ENCODE results near the gene TM9SF3. TPM values are rescaled to one million over a fixed set of nuclear protein-coding genes. Genes with fewer than 3 reads are reported as not detected.

TM9SF3 gene
- total RNA-seq, 1 experiment from 2014 or later = 79.3 TPM

GRCh38 chr10:96578022-96578421, 8.8 kb downstream of the TM9SF3 start:
- Histone ChIP-seq H3K27me3 (ENCODE audit: insufficient read depth, low read length) (no peaks in the 10 kb centered on the region), H3K4me1 (ENCODE audit: control insufficient read depth in 1 of 2, insufficient read depth in 2 of 2, low read length in 2 of 2) (peaks cover 0 to 4% of the 10 kb centered on the region in 2 experiments; a peak in 1 of 4 replicates), H3K9me2 (ENCODE audit: insufficient read depth) (no peaks in the 10 kb centered on the region), H3K9me3 (ENCODE audit: control insufficient read depth in 1 of 2, insufficient read depth in 1 of 2, low read depth in 1 of 2, low read length in 2 of 2) (no peaks in the 10 kb centered on the region), H3K36me3 (ENCODE audit: control insufficient read depth in 1 of 2, insufficient read depth in 2 of 2, low read length in 2 of 2) (peaks cover 4 to 6% of the 10 kb centered on the region in 2 experiments; a peak in 2 of 4 replicates), H3K79me2 (ENCODE audit: insufficient read depth, low read length) (peaks cover 99% of the 10 kb centered on the region), H4K20me1 (ENCODE audit: insufficient read depth) (peaks cover 41% of the 10 kb centered on the region; the same call in 1 of the 2 replicates), H2AFZ (ENCODE audit: low read depth, low read length, poor library complexity, severe bottlenecking) (no peak overlapping the region), H3K4me2 (ENCODE audit: low read length) (no peak overlapping the region), H3K9ac (ENCODE audit: low read length) (no peak overlapping the region), H3K4me3 (replicated peaks in 1 of 2; ENCODE audit: low read depth in 1 of 2, low read length in 2 of 2) (no peak overlapping the region), H3K27ac (ENCODE audit: low read depth, low read length) (no peak overlapping the region)
- BruUV-seq (replicated peaks) = no TSS peak
- no peak for TF ChIP-seq SP1 (IDR thresholded peaks at IDR 0.05; ENCODE audit: low read depth)
- TF ChIP-seq, protein P1, sequence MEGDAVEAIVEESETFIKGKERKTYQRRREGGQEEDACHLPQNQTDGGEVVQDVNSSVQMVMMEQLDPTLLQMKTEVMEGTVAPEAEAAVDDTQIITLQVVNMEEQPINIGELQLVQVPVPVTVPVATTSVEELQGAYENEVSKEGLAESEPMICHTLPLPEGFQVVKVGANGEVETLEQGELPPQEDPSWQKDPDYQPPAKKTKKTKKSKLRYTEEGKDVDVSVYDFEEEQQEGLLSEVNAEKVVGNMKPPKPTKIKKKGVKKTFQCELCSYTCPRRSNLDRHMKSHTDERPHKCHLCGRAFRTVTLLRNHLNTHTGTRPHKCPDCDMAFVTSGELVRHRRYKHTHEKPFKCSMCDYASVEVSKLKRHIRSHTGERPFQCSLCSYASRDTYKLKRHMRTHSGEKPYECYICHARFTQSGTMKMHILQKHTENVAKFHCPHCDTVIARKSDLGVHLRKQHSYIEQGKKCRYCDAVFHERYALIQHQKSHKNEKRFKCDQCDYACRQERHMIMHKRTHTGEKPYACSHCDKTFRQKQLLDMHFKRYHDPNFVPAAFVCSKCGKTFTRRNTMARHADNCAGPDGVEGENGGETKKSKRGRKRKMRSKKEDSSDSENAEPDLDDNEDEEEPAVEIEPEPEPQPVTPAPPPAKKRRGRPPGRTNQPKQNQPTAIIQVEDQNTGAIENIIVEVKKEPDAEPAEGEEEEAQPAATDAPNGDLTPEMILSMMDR (IDR thresholded peaks at IDR 0.05 in 2 of 3, conservative IDR thresholded peaks at IDR 0.05 in 1 of 3; ENCODE audit: borderline replicate concordance in 1 of 3, insufficient read depth in 1 of 3, low read depth in 2 of 3, low read length in 2 of 3) = no peak
- no peak for TF ChIP-seq ZFX (IDR thresholded peaks at IDR 0.05)
- TF ChIP-seq EZH2 (IDR thresholded peaks at IDR 0.05) = no peak
- TF ChIP-seq JUND (IDR thresholded peaks at IDR 0.05) = no peak
- TF ChIP-seq YY1 (IDR thresholded peaks at IDR 0.05; ENCODE audit: extremely low read depth, insufficient replicate concordance, low read depth, low read length) = no peak
- TF ChIP-seq EZH2phosphoT487 (IDR thresholded peaks at IDR 0.05; ENCODE audit: borderline replicate concordance) = no peak
- no peak for TF ChIP-seq CEBPB (IDR thresholded peaks at IDR 0.05; ENCODE audit: low read depth)
- TF ChIP-seq, protein P2, sequence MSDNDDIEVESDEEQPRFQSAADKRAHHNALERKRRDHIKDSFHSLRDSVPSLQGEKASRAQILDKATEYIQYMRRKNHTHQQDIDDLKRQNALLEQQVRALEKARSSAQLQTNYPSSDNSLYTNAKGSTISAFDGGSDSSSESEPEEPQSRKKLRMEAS (IDR thresholded peaks at IDR 0.05) = no peak
- TF ChIP-seq RAD21 (IDR thresholded peaks at IDR 0.05; ENCODE audit: low read depth) = no peak
- TF ChIP-seq ATF3 (IDR thresholded peaks at IDR 0.05) = no peak
- TF ChIP-seq, protein P3, sequence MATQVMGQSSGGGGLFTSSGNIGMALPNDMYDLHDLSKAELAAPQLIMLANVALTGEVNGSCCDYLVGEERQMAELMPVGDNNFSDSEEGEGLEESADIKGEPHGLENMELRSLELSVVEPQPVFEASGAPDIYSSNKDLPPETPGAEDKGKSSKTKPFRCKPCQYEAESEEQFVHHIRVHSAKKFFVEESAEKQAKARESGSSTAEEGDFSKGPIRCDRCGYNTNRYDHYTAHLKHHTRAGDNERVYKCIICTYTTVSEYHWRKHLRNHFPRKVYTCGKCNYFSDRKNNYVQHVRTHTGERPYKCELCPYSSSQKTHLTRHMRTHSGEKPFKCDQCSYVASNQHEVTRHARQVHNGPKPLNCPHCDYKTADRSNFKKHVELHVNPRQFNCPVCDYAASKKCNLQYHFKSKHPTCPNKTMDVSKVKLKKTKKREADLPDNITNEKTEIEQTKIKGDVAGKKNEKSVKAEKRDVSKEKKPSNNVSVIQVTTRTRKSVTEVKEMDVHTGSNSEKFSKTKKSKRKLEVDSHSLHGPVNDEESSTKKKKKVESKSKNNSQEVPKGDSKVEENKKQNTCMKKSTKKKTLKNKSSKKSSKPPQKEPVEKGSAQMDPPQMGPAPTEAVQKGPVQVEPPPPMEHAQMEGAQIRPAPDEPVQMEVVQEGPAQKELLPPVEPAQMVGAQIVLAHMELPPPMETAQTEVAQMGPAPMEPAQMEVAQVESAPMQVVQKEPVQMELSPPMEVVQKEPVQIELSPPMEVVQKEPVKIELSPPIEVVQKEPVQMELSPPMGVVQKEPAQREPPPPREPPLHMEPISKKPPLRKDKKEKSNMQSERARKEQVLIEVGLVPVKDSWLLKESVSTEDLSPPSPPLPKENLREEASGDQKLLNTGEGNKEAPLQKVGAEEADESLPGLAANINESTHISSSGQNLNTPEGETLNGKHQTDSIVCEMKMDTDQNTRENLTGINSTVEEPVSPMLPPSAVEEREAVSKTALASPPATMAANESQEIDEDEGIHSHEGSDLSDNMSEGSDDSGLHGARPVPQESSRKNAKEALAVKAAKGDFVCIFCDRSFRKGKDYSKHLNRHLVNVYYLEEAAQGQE (IDR thresholded peaks at IDR 0.05; ENCODE audit: low read depth) = no peak
- TF ChIP-seq, protein P4, sequence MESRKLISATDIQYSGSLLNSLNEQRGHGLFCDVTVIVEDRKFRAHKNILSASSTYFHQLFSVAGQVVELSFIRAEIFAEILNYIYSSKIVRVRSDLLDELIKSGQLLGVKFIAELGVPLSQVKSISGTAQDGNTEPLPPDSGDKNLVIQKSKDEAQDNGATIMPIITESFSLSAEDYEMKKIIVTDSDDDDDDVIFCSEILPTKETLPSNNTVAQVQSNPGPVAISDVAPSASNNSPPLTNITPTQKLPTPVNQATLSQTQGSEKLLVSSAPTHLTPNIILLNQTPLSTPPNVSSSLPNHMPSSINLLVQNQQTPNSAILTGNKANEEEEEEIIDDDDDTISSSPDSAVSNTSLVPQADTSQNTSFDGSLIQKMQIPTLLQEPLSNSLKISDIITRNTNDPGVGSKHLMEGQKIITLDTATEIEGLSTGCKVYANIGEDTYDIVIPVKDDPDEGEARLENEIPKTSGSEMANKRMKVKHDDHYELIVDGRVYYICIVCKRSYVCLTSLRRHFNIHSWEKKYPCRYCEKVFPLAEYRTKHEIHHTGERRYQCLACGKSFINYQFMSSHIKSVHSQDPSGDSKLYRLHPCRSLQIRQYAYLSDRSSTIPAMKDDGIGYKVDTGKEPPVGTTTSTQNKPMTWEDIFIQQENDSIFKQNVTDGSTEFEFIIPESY (IDR thresholded peaks at IDR 0.05; ENCODE audit: extremely low read depth, insufficient replicate concordance, low read length) = no peak
- no peak for TF ChIP-seq CBX3 (IDR thresholded peaks at IDR 0.05; ENCODE audit: low read depth)
- TF ChIP-seq ELF1 (IDR thresholded peaks at IDR 0.05; ENCODE audit: borderline replicate concordance, low read depth) = no peak
- no peak for TF ChIP-seq SRF (IDR thresholded peaks at IDR 0.05; ENCODE audit: low read depth)
- ATAC-seq = no peak
- RAD21 ChIA-PET (ENCODE audit: low non-redundant PET in 1 of 2, low total read pairs in 2 of 2, uncharacterized antibody in 2 of 2, unreplicated experiment in 2 of 2) = no interaction called here
- POLR2A ChIA-PET = no interaction called here
- CTCF ChIA-PET = no interaction called here
- intact Hi-C loops (cut with micrococcal nuclease) = loop anchor here (5.0 kb wide), 1 partner anchor 254 kb away; the partner anchor contains the start of gene LCOR
- DNase-seq (ENCODE audit: low read depth, low spot score) = no peak

Measured in HCT116 (cell line).